ENCODE measurements around the gene FBXO24.
"Not testable (repeated sequence)": the region's sequence is repeated elsewhere in the genome, so short reads cannot be mapped to it uniquely, and the experiment has no call there.

FBXO24 gene, protein sequence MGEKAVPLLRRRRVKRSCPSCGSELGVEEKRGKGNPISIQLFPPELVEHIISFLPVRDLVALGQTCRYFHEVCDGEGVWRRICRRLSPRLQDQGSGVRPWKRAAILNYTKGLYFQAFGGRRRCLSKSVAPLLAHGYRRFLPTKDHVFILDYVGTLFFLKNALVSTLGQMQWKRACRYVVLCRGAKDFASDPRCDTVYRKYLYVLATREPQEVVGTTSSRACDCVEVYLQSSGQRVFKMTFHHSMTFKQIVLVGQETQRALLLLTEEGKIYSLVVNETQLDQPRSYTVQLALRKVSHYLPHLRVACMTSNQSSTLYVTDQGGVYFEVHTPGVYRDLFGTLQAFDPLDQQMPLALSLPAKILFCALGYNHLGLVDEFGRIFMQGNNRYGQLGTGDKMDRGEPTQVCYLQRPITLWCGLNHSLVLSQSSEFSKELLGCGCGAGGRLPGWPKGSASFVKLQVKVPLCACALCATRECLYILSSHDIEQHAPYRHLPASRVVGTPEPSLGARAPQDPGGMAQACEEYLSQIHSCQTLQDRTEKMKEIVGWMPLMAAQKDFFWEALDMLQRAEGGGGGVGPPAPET

DNA sequence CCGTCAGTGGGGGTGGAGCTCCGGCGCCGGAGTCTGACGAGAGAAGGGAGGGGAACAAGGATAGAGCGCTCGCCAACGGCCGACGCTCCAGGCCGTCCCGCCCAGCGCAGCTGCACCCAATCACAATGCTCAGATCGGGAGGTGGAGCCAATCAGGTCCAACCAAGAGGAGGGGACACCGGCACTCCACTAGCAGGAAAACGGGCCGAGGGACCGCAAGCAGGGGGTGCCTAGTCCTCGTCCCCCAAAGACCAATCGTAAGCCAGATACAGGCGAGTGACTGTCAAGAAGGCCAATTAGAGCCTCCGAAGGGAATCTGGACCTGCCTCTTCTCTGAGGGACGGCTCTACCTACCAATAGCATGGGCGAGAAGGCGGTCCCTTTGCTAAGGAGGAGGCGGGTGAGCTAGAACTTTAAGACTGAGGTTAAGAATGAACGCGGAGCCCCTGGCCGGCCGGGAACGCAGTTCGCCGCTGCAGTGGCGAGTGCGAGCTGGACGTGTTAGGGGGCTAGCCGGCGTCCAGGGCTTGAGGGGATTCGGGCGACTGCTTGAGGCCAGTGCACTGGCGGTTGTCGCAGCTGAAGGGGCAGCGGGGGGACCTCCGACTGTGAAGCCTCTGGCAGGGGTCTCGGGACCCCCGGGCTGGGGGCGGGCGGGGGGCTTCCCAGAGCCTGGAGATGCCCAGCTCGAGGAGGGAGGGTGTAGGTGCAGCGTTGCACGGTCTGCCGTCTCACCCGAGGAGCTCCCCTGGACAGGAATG, at the start of gene FBXO24:
FBXO24 (plus strand) TSS at position 63 of the 760 bp plus-strand sequence; CDS start at position 361, 298 bp downstream.
- peak within 1 kb of the TSS; percentile 92 for H3K27ac ChIP-seq
- ChIA-PET CTCF (interaction anchor here (0.6 to 1.7 kb wide), 2 partner anchors 12 to 19 kb away, joined by 3 read pairs; no protein-coding TSS in a partner anchor), POLR2A (ENCODE audit: low non-redundant PET) (interaction anchor here (0.6 to 1.6 kb wide), 5 partner anchors 17 to 119 kb away, joined by 3 to 6 read pairs (median 4); partner anchors contain the start of genes MOSPD3 and POP7)
- DNase-seq (ENCODE audit: low spot score): peak; percentile 100
- TF ChIP-seq, protein P1, sequence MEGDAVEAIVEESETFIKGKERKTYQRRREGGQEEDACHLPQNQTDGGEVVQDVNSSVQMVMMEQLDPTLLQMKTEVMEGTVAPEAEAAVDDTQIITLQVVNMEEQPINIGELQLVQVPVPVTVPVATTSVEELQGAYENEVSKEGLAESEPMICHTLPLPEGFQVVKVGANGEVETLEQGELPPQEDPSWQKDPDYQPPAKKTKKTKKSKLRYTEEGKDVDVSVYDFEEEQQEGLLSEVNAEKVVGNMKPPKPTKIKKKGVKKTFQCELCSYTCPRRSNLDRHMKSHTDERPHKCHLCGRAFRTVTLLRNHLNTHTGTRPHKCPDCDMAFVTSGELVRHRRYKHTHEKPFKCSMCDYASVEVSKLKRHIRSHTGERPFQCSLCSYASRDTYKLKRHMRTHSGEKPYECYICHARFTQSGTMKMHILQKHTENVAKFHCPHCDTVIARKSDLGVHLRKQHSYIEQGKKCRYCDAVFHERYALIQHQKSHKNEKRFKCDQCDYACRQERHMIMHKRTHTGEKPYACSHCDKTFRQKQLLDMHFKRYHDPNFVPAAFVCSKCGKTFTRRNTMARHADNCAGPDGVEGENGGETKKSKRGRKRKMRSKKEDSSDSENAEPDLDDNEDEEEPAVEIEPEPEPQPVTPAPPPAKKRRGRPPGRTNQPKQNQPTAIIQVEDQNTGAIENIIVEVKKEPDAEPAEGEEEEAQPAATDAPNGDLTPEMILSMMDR (conservative IDR thresholded peaks at IDR 0.05; ENCODE audit: low read depth): no peak

DNA sequence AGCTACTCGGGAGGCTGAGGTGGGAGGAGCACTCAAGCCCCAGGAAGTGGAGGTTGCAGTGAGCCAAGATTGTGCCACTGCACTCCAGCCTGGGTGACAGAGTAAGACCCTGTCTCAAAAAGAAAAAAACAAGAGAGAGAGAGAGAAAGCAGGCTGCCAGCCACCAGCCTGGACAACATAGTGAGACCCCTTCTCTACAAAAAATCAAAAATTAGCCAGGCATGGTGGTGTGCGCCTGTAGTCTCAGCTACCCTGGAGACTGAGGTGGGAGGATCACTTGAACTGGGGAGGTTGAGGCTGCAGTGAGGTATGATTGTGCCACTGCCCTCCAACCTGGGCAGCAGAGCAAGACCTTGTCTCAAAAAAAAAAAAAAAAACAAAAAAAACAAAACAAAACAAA, 49.4 kb upstream of the FBXO24 start:
- CTCF ChIA-PET: interaction anchor here (0.6 kb wide), 1 partner anchor 47 kb away, joined by 3 read pairs; no protein-coding TSS in a partner anchor
- DNase-seq (ENCODE audit: low spot score); POLR2A ChIA-PET (ENCODE audit: low non-redundant PET); H3K27ac ChIP-seq: not testable (repeated sequence)

DNA sequence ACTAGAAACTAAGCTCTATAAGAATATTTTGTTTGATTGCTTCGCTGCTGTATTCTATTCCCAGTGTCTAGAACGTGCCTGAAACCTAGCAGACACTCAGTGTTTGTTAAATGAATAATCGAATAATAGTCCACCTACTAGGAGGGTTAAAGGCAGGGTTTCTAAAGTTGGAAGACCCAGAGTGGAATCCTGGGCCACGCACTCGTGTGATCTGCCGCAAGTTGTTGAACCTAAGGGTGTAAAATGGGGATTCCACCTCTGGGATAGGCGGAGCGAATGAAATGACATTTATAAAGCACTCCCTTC, 47.8 kb upstream of the FBXO24 start:
- ChIA-PET CTCF (no interaction called here), POLR2A (ENCODE audit: low non-redundant PET) (no interaction called here)
- TF ChIP-seq, protein P1 (conservative IDR thresholded peaks at IDR 0.05; ENCODE audit: low read depth): no peak
- peak overlapping the region; percentile 75 for H3K27ac ChIP-seq
- peak; percentile 29 for DNase-seq (ENCODE audit: low spot score)

DNA sequence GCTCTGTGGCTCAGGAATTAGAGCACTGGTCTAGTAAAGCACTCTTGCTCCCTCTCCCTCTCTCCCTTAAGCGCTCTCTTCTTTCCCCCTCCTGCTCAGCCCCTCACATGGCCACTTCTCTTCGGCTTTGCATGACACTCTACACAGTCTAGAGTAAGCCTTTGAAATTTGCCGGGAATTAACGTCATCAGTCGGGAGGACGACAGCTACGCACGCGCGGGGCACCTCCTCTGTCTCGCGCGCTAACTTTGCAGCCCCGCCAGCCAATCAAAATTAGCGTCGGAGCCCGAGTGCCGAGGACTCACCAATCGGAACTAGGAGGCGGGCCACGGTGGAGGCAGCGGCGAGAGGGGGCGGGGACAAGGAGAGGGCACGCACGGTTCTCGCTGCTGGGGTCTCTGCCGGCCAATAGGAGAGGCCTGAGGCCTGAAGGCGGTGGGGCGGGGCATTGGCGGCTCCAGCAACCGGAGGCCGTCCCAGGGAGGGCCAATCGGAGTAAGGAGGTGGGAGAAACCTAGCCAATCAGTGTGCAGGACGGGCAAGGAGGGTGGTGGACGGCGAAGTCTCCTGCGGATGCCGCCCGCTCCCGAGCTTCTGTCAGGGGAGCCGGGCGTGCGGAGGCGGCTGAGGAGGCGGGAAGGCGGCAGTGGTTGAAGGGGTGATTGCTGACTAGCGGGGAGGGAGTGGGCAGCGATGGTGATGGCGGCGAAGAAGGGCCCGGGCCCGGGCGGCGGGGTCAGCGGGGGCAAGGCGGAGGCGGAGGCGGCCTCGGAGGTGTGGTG, 47.3 kb upstream of the FBXO24 start, which contains the start of gene AGFG2:
AGFG2 (plus strand) TSS at position 550 of the 782 bp plus-strand sequence; CDS start at position 694, 144 bp downstream.
- TF ChIP-seq, protein P1 (conservative IDR thresholded peaks at IDR 0.05; ENCODE audit: low read depth): no peak
- DNase-seq (ENCODE audit: low spot score): peak; percentile 100
- ChIA-PET POLR2A (ENCODE audit: low non-redundant PET) (interaction anchor here (0.5 to 0.6 kb wide), 2 partner anchors 35 to 74 kb away, joined by 3 to 4 read pairs; no protein-coding TSS in a partner anchor), CTCF (interaction anchor here (0.5 to 0.6 kb wide), 3 partner anchors 39 to 187 kb away, joined by 3 to 5 read pairs (median 3); no protein-coding TSS in a partner anchor)
- peak within 1 kb of the TSS; percentile 75 for H3K27ac ChIP-seq

DNA sequence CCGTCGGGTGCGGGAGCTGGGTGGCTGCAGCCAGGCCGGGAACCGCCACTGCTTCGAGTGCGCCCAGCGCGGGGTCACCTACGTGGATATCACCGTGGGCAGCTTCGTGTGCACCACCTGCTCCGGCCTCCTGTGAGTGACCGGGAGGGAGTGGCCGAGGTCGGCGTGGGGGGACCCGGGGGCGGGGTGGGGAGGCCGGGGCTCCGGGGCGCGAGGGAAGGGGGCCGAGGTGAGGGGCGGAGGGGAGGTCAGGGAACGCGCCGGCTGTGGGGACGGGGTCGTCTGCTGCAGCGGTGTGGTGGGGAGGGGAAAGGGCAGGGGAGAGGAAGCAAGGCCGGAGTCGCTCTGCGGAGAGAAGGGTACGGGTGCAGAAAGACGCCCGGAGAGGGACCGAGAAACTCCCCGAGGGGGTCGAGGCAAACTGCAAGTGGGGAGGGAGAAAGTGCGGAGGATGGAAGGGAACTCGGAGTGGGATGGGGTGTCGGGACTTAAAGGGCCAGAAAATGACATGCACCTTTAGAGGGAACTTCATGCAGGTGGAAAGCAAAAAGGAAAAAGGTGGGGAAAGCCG, 46.6 kb upstream of the FBXO24 start:
- peak overlapping the region; percentile 75 for H3K27ac ChIP-seq
- ChIA-PET POLR2A (ENCODE audit: low non-redundant PET) (interaction anchor here (0.5 to 0.6 kb wide), 4 partner anchors 36 to 1568 kb away, joined by 3 to 5 read pairs (median 4); no protein-coding TSS in a partner anchor), CTCF (interaction anchor here (0.5 to 0.6 kb wide), 2 partner anchors 40 to 186 kb away, joined by 3 to 5 read pairs; no protein-coding TSS in a partner anchor)
- TF ChIP-seq, protein P1 (conservative IDR thresholded peaks at IDR 0.05; ENCODE audit: low read depth): no peak
- DNase-seq (ENCODE audit: low spot score): no peak

Data from RWPE1 (cell line).